Thyroid gland (tissue), 4 donors: ENCODE measurements around the gene CLMP.

Source experiments
- POLR2A ChIP-seq, 2 donors: fragments of 450-650 bp; IDR thresholded peaks; one replicate each; pipeline ENCODE4 v1.6.1; 2017; ENCODE audit warnings: antibody characterized with exemption in 2 of 2, mild to moderate bottlenecking in 2 of 2, moderate library complexity in 1 of 2
- TF ChIP-seq, protein P1 (sequence below), 6 experiments: fragments of 200-600 bp in 3 of 6; fragments of 450-650 bp in 3 of 6; sonication (generic) in 3 of 6; IDR thresholded peaks; one replicate each; pipeline ENCODE4 v1.5.1; 2016 to 2019; ENCODE audit warnings: antibody characterized with exemption in 6 of 6, mild to moderate bottlenecking in 2 of 6, inconsistent platforms in 1 of 6, moderate library complexity in 1 of 6

DNA sequence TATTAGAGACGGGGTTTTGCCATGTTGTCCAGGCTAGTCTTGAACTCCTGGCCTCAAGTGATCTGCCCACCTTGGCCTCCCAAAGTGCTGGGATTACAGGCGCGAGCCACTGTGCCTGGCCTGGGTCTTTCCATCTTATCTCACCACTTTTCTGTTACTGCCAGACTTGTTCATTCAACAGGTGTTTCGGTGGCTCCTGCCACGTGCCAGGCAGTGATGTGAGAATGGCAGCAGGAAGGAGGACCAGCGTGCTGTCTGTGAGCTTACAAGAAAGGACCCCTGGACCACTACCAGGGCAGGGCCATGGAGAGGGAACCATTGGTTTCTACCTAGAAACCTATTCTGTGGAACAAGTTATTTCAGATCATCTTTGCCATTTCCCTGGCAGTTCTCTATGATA is 44.2 kb downstream of the CLMP start:
- TF ChIP-seq, protein P1, sequence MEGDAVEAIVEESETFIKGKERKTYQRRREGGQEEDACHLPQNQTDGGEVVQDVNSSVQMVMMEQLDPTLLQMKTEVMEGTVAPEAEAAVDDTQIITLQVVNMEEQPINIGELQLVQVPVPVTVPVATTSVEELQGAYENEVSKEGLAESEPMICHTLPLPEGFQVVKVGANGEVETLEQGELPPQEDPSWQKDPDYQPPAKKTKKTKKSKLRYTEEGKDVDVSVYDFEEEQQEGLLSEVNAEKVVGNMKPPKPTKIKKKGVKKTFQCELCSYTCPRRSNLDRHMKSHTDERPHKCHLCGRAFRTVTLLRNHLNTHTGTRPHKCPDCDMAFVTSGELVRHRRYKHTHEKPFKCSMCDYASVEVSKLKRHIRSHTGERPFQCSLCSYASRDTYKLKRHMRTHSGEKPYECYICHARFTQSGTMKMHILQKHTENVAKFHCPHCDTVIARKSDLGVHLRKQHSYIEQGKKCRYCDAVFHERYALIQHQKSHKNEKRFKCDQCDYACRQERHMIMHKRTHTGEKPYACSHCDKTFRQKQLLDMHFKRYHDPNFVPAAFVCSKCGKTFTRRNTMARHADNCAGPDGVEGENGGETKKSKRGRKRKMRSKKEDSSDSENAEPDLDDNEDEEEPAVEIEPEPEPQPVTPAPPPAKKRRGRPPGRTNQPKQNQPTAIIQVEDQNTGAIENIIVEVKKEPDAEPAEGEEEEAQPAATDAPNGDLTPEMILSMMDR (IDR thresholded peaks at IDR 0.05): no peak
- TF ChIP-seq POLR2A (IDR thresholded peaks at IDR 0.05): no peak
